HG03103 (cell line): ENCODE results near the gene EIF3I.

Experiments used
- ATAC-seq: cut with Tn5 transposase; IDR thresholded peaks from one replicate; pipeline ENCODE4 v1.9.1; 2021; ENCODE audit warnings: low read depth; ENCODE audit not compliant: unreplicated experiment

The EIF3I gene

DNA sequence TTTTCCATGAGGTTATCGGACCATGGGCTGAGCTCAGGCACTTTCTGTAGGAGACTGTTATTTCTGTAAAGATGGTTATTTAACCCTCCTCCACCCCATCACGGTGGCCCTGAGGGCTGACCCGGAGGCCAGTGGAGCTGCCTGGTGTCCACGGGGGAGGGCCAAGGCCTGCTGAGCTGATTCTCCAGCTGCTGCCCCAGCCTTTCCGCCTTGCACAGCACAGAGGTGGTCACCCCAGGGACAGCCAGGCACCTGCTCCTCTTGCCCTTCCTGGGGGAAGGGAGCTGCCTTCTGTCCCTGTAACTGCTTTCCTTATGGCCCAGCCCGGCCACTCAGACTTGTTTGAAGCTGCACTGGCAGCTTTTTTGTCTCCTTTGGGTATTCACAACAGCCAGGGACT, 24.4 kb upstream of the EIF3I start:
- ATAC-seq = no peak

DNA sequence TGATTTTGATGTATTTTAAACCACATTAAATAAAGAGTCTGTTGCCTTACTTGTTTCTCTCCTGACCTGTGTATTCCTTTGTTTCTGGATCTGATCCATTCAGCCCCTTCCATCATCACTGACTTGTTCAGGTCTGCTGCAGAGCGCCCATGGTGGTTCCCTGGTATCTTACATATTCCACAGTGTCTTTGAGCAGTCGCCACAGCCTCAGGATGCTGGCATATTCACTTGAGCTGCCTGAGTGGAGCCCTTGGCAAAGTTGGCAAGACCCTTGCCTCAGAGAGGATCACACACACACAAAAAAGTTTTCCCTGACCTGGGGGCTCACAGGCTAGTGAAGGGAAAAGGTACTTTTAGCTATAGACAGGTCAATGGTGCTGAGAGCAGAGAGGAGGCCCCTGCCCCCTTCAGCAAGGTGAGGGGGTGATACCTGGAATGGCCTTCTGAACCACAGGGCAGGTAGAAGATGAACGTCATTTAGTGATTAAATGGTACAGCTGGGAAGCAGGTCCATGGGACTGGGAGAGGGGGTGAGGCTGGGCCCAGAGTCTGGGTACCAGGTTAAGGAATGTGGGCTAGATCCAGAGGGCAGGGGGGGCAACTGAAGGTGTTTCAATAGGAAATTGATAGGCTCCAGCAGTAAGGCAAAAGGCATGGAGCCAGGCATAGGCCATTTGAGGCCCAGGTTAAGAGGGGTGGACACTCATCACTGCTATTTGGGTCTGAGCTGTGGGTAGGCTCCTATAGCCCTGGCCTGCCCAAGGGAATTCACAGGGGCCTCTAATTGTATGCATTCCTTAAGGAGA, 23.8 kb upstream of the EIF3I start:
- ATAC-seq = no peak

DNA sequence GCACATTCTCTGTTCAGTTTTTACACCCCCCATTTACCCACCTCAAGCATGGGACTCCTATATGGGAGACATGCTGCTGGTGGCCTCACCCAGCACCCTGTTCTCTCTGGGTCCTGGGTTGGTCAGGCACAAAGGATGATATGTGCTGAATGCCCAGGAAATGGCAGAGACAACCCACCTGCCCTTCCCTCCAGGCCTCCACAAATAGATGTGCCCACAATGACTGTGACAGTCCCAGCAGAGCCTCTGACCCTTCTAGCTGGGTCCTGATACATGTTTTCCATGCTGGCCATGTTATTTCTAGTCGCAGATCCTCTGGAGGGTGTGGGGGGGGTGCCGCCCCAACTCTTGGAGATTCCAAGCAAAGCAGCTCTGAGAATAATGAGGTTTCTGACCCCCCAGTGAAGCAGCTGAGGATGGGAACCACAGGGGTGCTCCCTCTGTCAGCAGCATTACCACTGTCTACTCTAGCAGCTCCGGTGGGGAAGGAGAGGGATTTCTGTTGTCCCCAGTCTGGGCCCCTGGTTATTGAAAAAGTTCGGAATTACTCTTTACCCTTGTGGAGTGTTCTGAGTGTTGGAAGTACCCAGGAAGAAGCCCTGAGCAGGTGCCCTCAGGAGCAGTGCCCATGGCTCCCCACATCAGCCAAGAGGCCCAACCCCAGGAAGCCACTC, 23.0 kb upstream of the EIF3I start:
- no peak for ATAC-seq

DNA sequence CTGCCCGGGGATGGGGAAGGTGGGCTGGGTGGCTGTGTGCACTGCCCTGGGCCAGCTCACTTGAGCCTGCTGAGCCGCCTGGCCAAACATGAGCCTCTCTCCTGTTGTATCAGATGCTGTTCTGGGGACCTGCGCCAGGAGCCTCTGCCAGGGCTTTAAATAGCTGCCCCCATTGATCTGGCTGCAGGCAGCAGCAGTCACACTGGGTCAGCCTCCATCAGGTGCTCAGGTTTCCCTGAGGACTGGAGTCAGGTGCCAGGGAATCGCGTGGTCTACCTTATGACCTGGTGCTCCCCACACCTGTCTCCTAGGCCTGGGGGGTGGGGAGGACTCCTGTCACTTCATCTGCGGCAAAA, 22.5 kb upstream of the EIF3I start:
- no peak for ATAC-seq

DNA sequence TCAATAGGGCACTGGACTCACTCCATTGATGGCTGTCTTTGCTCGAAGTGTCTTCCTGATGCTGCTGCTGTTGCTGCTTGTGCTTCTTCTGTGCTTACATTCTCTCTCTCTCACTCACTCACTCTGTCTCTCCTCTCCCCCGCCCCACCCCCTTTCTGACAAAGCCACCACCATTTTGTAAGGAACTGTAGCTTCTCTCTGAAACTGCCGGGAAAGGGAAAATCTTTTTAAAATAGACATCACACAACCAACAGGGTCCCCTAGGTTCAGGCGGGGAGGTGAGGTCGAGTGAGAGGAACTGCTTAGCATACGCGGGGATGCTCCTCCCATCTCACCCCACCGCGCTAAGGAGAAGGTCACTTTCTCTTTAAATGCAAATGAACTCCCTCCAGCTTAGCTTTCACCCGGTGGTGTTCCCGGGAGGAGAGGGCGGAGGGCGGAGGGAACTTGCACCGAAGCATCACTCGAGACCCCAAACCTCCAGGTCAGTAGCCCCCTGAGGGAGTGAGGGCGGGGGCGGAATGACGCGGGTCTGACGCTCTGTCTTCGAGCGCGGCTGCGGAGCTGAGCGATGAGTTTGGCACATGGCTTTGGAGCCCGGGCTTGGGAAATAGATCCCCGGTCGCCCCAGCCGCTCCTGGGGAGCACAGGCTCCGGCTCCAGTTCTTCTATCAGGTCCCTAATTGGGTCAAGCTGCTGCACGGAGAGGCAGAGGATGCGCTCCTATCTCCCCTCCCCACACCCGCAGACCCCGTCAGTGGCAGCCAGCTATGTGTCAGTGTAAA, 21.8 kb upstream of the EIF3I start, which contains the start of gene CCDC28B:
Gene CCDC28B, plus strand, starts transcription at position 370 of the 785 bp plus-strand sequence. CDS start 1,341 bp downstream, outside the sequence.
- ATAC-seq = no peak

GRCh38 chr1:32201011-32201855, 21.0 kb upstream of the EIF3I start:
- no peak for ATAC-seq

DNA sequence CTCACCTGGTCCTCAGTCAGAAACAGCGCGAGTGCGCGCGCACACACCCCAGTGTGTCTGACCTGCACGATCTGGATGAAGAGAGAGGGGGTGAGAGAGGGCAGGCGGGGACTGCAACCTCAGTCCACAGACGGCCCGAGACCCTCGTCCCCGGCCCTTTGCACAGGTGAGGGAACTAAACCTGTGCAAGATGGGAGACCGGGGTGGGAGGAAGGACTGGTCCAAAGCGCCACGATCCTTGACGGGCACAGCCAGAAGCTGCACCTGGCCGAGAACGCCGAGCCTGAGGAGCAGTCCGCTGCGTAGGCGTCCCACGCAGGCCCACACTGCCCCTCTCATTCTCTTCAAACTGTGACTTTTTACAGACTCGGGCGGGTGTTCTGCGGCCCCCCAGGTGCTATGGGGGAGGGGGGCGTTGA, 17.3 kb upstream of the EIF3I start:
- no peak for ATAC-seq

GRCh38 chr1:32205401-32206370, 16.5 kb upstream of the EIF3I start, which contains the start of gene IQCC:
IQCC (plus strand) TSS chr1:32205671; CDS start chr1:32205682, 11 bp downstream.
- peak; percentile 37 for ATAC-seq

DNA sequence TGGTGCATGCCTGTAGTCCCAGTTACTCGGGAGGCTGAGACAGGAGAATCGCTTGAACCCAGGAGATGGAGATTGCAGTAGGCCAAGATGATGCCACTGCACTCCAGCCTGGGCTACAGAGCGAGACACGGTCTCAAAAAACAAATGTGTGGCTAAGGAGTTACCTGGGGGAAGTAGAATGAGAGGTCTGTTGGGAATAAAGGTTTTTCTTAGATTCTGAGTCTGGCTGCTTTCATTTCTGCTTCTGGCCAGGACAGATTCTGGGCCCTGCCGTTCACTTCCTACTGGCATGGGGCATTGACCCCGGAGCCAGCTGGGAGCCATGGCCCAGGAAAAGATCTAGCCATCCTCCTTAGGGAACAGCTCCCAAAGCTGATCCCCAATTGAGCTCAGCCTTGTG, 13.7 kb upstream of the EIF3I start:
- no peak for ATAC-seq

DNA sequence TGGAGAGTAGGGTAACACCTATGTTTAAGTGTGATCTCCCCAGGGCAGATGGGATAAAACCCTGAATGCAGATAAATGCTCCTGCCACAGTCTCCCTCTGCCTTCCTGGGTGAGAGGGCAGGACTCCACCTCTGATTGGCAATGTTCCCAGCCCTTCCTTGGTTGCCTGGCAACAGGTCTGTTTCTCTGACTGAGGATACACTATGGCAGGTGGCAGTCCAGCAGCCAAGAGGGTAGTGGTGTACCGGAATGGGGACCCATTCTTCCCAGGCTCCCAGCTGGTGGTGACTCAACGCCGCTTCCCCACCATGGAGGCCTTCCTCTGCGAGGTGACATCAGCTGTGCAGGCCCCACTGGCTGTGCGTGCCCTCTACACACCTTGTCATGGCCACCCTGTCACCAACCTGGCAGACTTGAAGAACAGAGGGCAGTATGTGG, 13.3 kb upstream of the EIF3I start, which contains the start of gene DCDC2B:
Gene DCDC2B, plus strand, starts transcription at position 199 of the 438 bp plus-strand sequence. Its CDS starts 5 bp downstream, at position 204.
- no peak for ATAC-seq

DNA sequence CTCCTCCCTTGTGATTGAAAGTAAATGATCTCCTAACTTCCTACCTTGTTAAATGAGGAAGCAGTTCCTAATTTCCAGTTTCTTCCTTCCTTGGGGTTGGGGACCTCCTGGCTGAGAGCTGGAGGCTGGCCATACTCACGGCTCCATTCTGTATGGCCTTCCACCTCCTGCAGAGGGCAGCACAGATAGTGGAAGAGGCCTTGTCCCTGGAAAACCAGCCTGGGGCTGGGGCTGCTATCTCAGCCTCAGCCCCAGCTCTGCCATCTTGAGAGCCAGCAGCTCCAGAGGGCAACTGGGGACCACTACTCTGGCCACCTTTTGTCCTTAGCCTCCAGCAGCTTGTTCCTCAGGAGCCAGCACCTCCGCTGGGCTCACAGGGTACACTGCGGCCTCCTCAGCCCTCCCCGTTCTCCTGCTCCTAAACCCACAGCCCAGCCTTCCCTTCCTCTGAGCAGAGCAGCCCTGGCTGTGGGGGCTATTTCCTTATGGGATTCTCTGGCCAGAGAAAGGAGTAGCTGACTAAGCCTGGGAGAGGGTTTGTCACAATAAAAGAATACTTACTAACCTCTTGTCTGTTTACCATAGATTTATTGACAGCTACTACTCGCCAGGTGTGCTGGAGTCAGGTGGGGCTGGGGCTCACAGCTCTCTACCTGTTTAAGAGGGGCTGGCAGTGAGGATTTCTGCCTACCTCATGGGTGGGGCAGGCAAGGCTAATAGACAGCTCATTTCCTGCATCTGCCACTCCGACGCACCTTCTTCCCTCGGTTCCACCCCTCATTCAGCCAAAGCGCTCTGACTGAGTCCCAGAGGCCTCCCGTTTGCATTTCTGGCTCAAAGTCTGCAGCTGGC, 6.4 kb upstream of the EIF3I start:
- ATAC-seq = no peak

DNA sequence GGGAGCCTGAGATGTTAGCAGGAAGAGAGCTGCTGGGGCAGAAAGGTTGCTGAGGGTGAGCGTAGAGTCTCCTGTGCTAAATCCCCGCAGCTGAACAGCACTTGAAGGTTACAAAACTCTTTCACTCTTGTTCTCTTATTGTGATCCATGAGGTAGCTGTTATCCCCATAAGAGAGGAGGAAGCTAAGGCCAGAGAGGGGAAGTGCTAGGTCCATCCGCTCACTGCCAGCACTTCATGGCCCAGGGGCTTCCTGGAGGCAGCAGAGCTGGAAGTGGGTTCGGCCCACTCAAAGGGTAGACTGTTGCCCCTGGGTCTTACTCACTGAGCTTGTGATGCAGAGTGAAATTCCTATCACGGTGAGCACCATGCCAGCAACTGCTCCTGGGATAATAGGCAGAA, 5.6 kb upstream of the EIF3I start:
- no peak for ATAC-seq

- no peak for ATAC-seq
Observed at GRCh38 chr1:32219022-32219421, 3.2 kb upstream of the EIF3I start.

GRCh38 chr1:32220746-32221580, 1.2 kb upstream of the EIF3I start:
- no peak for ATAC-seq

DNA sequence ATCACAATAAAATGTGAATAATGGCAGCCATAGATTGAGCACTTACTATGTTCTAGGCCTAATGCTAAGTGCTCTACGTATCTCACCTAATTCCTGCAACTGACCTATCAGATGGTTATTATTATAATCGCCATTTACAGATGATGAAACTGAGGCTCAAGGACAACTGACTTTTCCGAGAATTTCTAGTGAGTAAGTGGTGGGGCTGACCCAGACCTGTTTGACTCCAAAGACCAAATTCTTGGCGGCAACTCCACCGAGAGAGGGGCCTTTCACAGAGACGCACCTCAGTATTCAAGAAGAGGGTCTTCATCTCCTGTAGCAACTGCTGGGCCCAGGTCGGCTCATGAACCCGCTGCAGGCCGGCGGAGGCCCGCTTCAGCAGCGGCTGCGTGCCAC, 627 bp upstream of the EIF3I start:
- ATAC-seq = no peak

- ATAC-seq = no peak
Observed at GRCh38 chr1:32223683-32224082, 1.5 kb downstream of the EIF3I start.

DNA sequence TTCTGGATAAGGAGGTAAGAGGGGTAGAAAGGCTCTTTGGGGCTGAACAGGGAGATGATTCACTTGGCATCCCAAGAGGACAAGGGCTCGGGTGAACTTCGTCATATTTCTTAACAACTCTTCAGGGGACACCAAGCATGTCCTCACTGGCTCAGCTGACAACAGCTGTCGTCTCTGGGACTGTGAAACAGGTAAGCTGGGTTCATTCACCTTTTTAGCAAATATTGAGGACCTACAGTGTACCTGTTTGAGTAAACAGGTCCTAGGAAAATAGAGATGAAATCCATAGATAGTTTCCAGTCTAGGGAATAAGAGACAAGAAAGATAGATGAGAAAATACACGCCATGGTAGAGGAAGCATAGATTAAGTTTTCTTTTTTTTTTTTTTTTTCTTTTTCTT, 2.1 kb downstream of the EIF3I start:
- ATAC-seq = no peak
